Measurements from ENCODE around the gene UPF2. TPM values are rescaled to one million over a fixed set of nuclear protein-coding genes. Genes with fewer than 3 reads are reported as not detected.
"Not testable (repeated sequence)": the region's sequence is repeated elsewhere in the genome, so short reads cannot be mapped to it uniquely, and the experiment has no call there.

UPF2 gene
- total RNA-seq, 6 experiments from 2014 or later, result 18.3 to 24.1 (median 22.0) TPM

DNA sequence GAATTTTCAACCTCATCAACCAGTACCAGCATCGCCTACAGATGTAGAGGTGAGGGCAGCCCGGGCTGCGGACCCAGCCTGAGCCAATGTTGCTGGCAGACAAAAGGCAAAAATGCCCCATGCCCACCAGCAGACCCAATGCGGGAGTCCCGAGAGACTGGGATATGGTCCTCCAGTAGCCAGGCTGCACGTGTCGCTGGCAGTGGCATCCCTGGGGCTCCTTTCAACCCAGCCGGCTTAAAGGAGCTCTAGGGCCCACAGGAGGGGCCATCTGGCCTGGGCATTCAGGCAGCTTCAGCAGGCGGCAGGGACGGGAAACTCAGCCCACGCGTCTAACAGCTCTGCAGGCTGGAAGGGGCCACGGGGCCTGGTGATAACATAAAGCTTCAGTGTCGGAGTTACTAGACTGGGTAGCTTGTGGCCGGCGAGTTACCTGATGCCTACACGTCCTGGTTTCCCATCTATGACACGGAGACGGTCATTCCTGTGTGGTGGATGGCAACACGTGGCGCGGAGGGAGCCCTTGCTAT is 148.8 kb downstream of the UPF2 start:
- H3K4me1 Mint-ChIP-seq (ENCODE audit: low read depth), result no peaks in the 10 kb centered on the region
- TF ChIP-seq, protein P1, sequence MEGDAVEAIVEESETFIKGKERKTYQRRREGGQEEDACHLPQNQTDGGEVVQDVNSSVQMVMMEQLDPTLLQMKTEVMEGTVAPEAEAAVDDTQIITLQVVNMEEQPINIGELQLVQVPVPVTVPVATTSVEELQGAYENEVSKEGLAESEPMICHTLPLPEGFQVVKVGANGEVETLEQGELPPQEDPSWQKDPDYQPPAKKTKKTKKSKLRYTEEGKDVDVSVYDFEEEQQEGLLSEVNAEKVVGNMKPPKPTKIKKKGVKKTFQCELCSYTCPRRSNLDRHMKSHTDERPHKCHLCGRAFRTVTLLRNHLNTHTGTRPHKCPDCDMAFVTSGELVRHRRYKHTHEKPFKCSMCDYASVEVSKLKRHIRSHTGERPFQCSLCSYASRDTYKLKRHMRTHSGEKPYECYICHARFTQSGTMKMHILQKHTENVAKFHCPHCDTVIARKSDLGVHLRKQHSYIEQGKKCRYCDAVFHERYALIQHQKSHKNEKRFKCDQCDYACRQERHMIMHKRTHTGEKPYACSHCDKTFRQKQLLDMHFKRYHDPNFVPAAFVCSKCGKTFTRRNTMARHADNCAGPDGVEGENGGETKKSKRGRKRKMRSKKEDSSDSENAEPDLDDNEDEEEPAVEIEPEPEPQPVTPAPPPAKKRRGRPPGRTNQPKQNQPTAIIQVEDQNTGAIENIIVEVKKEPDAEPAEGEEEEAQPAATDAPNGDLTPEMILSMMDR (IDR thresholded peaks at IDR 0.05), result no peak
- H3K4me3 Mint-ChIP-seq, result no peak overlapping the region
- no peaks in the 10 kb centered on the region for H3K36me3 Mint-ChIP-seq (ENCODE audit: low read depth)
- no peaks in the 10 kb centered on the region for H3K9me3 Mint-ChIP-seq
- DNase-seq, result no peak
- H3K27me3 Mint-ChIP-seq (ENCODE audit: insufficient read depth), result peaks cover 4% of the 10 kb centered on the region
- no peak overlapping the region for H3K27ac Mint-ChIP-seq

DNA sequence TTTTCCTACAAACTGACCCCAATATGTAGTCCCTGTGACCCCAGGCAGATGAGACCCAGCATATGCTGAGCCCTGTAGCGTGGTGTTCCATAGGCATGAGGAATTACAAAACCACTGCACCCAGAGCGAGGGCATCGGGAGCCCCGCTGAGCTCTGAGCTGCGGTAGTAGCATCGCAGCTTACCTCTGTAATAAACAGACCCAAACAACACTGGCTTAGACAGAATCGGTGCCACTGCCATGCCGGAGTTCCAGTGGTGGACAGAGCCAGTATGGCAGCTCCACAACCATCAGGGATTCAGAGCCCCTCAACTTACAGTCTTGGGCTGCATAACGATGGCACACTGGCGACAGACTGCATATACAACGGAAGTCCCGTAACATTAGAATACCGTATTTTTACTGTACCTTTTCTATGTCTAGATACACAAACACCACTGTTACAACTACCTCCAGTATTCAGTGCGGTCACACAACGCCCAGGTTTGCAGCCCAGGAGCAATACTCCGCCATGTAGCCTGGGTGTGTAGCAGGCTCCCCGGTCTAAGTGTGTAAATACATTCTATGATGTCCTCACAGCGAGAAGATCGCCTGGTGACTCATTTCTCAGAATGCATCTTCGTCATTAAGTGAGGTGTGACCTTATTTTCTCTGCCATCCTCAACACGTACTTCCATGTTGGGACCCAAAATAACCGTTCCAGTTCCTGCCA is 150.7 kb downstream of the UPF2 start:
- Mint-ChIP-seq H3K27me3 (ENCODE audit: insufficient read depth) (peaks cover 4% of the 10 kb centered on the region), H3K9me3 (no peaks in the 10 kb centered on the region), H3K4me3 (no peak overlapping the region), H3K27ac (no peak overlapping the region), H3K36me3 (ENCODE audit: low read depth) (no peaks in the 10 kb centered on the region), H3K4me1 (ENCODE audit: low read depth) (no peaks in the 10 kb centered on the region)
- TF ChIP-seq, protein P1 (IDR thresholded peaks at IDR 0.05), result no peak
- no peak for DNase-seq

DNA sequence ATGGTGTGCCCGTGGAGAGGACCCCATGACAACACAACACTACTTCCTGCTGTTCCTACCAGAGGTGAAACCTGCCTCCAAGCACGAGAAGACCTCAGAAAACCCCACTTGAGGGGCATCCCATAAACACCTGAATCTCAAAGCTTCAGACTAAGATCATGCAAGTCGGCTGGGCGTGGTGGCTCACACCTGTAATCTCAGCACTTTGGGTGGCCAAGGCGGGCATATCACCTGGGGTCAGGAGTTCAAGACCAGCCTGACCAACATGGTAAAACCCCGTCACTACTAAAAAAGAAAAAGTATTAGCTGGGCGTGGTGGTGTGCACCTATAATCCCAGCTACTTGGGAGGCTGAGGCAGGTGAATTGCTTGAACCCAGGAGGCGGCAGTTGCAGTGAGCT is 153.3 kb downstream of the UPF2 start:
- not testable (repeated sequence) for DNase-seq; H3K36me3 Mint-ChIP-seq (ENCODE audit: low read depth); H3K27me3 Mint-ChIP-seq (ENCODE audit: insufficient read depth); H3K4me1 Mint-ChIP-seq (ENCODE audit: low read depth); H3K27ac Mint-ChIP-seq; H3K9me3 Mint-ChIP-seq; H3K4me3 Mint-ChIP-seq

- Mint-ChIP-seq H3K27me3 (ENCODE audit: insufficient read depth) (peaks cover 3% of the 10 kb centered on the region; the same call in 1 of the 2 replicates), H3K9me3 (no peaks in the 10 kb centered on the region), H3K4me1 (ENCODE audit: low read depth) (peaks cover 3% of the 10 kb centered on the region), H3K27ac (no peak overlapping the region), H3K36me3 (ENCODE audit: low read depth) (no peaks in the 10 kb centered on the region), H3K4me3 (no peak overlapping the region)
- no peak for DNase-seq
- TF ChIP-seq, protein P1 (IDR thresholded peaks at IDR 0.05), result no peak
Measured at GRCh38 chr10:11887381-11888227, 155.0 kb downstream of the UPF2 start.

DNA sequence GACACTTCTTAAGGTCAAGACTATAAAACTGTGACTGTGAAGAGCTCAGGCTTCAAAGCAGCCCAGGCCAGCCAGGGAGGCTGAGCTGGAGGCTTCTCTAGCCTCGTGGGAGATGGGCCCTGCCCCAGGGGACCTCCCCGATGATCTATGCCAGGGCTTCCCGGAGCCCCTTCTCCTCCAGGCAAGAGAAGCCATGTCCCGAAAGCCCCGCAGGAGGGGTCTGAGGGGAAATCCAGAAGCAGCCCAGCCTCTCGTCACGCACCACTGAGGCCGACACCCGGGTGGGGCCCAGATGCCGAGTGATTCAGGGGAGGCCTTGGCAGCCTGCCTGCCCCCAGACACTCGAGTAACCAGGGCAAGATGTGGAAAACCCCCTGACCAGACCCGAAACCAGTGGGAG is 155.8 kb downstream of the UPF2 start:
- Mint-ChIP-seq H3K9me3 (no peaks in the 10 kb centered on the region), H3K4me1 (ENCODE audit: low read depth) (peaks cover 10% of the 10 kb centered on the region), H3K27ac (no peak overlapping the region), H3K4me3 (no peak overlapping the region), H3K36me3 (ENCODE audit: low read depth) (no peaks in the 10 kb centered on the region), H3K27me3 (ENCODE audit: insufficient read depth) (peaks cover 2% of the 10 kb centered on the region; the same call in 1 of the 2 replicates)
- TF ChIP-seq, protein P1 (IDR thresholded peaks at IDR 0.05), result no peak
- no peak for DNase-seq

DNA sequence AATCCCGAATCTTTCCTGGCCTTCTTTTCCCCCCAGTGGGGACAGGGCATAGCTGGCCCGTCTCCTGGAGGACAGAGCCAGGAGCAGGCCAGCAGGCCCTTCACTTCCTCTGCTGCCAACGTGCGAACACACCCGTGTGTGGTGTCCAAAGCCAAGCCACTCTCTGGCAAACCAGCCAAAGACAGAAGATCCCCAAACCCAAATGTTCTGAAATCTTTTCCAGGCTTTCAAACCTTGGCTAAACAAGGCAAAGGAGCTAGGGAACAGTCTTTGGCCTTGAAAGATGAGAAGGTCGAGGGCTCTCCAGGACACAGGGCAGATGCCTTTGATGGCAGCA is 156.5 kb downstream of the UPF2 start:
- H3K27me3 Mint-ChIP-seq (ENCODE audit: insufficient read depth), result no peaks in the 10 kb centered on the region; the same call in 1 of the 2 replicates
- DNase-seq, result no peak
- H3K4me3 Mint-ChIP-seq, result no peak overlapping the region
- H3K27ac Mint-ChIP-seq, result no peak overlapping the region
- TF ChIP-seq, protein P1 (IDR thresholded peaks at IDR 0.05), result no peak
- no peaks in the 10 kb centered on the region for H3K36me3 Mint-ChIP-seq (ENCODE audit: low read depth)
- peaks cover 17% of the 10 kb centered on the region for H3K4me1 Mint-ChIP-seq (ENCODE audit: low read depth)
- H3K9me3 Mint-ChIP-seq, result no peaks in the 10 kb centered on the region
